ENCODE data around the gene DEPDC1.
A peak's percentile ranks its signal among the peaks of the same experiment; 100 is the strongest.

The DEPDC1 gene

GRCh38 chr1:68496680-68497357 is at the start of gene DEPDC1:
Gene DEPDC1, minus strand, starts transcription at chr1:68497082. Its CDS starts 83 bp downstream, at chr1:68496999.
- FAIRE-seq = no peak
- TF ChIP-seq, protein P1, sequence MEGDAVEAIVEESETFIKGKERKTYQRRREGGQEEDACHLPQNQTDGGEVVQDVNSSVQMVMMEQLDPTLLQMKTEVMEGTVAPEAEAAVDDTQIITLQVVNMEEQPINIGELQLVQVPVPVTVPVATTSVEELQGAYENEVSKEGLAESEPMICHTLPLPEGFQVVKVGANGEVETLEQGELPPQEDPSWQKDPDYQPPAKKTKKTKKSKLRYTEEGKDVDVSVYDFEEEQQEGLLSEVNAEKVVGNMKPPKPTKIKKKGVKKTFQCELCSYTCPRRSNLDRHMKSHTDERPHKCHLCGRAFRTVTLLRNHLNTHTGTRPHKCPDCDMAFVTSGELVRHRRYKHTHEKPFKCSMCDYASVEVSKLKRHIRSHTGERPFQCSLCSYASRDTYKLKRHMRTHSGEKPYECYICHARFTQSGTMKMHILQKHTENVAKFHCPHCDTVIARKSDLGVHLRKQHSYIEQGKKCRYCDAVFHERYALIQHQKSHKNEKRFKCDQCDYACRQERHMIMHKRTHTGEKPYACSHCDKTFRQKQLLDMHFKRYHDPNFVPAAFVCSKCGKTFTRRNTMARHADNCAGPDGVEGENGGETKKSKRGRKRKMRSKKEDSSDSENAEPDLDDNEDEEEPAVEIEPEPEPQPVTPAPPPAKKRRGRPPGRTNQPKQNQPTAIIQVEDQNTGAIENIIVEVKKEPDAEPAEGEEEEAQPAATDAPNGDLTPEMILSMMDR (IDR thresholded peaks at IDR 0.05; ENCODE audit: insufficient read depth, missing control alignments) = peak; percentile 2
- DNase-seq (ENCODE audit: insufficient read length, low spot score) = peak; percentile 68

DNA sequence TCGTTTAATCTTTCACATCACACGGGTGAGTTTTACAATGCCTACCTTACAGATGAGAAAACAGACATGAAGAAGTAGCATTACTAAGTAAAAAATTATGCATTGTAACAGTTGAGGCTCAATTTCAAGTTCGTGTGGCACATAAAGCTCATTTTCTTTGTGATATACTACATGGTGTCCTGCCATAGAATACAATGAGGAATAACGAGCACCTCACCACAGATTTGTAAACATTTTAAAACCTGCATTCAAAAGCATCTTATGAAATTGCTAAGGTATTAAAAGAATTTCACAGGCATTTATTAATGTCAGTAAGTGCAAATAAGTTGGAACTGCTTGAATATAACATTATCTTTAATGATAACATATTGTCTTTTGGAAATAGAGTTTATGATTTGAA is 47.8 kb upstream of the DEPDC1 start:
- DNase-seq (ENCODE audit: insufficient read length, low spot score) (no peak), FAIRE-seq (no peak)
- TF ChIP-seq, protein P1 (IDR thresholded peaks at IDR 0.05; ENCODE audit: insufficient read depth, missing control alignments) = no peak

GRCh38 chr1:68542586-68542985 is 45.7 kb upstream of the DEPDC1 start:
- DNase-seq (ENCODE audit: insufficient read length, low spot score) (no peak), FAIRE-seq (no peak)
- TF ChIP-seq, protein P1 (IDR thresholded peaks at IDR 0.05; ENCODE audit: insufficient read depth, missing control alignments) = no peak

- no peak for DNase-seq (ENCODE audit: insufficient read length, low spot score)
- no peak for FAIRE-seq
- TF ChIP-seq, protein P1 (IDR thresholded peaks at IDR 0.05; ENCODE audit: insufficient read depth, missing control alignments) = no peak
Observed at GRCh38 chr1:68538941-68539340, 42.1 kb upstream of the DEPDC1 start.

GRCh38 chr1:68528243-68528642 is 31.4 kb upstream of the DEPDC1 start:
- FAIRE-seq (no peak), DNase-seq (ENCODE audit: insufficient read length, low spot score) (no peak)
- TF ChIP-seq, protein P1 (IDR thresholded peaks at IDR 0.05; ENCODE audit: insufficient read depth, missing control alignments) = no peak

- DNase-seq (ENCODE audit: insufficient read length, low spot score) = no peak
- TF ChIP-seq, protein P1 (IDR thresholded peaks at IDR 0.05; ENCODE audit: insufficient read depth, missing control alignments) = no peak
- no peak for FAIRE-seq
Observed at GRCh38 chr1:68525781-68526180, 28.9 kb upstream of the DEPDC1 start.

DNA sequence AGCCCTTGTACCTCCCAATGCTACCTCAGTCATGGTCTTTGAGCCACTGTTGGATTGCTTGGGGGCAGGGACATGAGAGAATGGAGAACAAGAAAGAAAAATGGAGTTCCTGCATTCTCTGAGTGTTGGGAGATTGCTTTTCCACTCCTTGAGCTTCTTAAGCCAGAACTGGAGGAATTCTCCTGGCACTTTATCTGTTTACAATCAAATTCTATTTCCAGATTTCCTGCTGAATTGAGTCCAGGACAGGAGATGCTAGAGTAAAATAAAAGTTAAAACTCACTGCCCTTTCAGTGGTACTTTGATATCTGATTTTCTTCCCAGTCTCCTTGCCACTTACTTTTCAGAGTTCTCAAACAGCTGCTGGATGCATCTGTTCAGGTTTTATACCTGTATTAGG is 24.4 kb upstream of the DEPDC1 start:
- DNase-seq (ENCODE audit: insufficient read length, low spot score) (no peak), FAIRE-seq (no peak)
- TF ChIP-seq, protein P1 (IDR thresholded peaks at IDR 0.05; ENCODE audit: insufficient read depth, missing control alignments) = no peak

All from D721Med (cell line).